ENCODE measurements around the gene CPT1A.

DNA sequence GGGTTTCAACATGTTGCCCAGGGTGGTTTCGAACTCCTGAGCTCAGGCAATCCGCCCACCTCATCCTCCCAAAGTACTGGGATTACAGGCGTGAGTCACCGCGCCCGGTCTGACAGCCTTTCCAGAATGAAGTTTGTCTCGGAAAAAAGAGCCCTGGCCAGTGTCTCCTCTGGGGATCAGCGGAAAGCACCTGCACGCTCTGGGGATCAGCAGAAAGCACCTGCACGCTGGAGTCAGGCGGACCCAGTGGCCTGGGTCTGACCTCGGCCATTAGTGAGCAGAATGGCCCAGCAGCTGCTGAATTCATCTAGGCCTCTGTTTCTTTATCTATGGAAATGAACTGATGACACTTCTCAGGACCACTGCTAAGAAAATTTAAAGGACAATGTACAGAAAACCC is 79.9 kb downstream of the CPT1A start:
- TF ChIP-seq, protein P1, sequence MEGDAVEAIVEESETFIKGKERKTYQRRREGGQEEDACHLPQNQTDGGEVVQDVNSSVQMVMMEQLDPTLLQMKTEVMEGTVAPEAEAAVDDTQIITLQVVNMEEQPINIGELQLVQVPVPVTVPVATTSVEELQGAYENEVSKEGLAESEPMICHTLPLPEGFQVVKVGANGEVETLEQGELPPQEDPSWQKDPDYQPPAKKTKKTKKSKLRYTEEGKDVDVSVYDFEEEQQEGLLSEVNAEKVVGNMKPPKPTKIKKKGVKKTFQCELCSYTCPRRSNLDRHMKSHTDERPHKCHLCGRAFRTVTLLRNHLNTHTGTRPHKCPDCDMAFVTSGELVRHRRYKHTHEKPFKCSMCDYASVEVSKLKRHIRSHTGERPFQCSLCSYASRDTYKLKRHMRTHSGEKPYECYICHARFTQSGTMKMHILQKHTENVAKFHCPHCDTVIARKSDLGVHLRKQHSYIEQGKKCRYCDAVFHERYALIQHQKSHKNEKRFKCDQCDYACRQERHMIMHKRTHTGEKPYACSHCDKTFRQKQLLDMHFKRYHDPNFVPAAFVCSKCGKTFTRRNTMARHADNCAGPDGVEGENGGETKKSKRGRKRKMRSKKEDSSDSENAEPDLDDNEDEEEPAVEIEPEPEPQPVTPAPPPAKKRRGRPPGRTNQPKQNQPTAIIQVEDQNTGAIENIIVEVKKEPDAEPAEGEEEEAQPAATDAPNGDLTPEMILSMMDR (IDR thresholded peaks at IDR 0.05): no peak
- TF ChIP-seq POLR2A (IDR thresholded peaks at IDR 0.05): no peak

Measured in prostate gland (tissue), 2 donors.